Esophagus muscularis mucosa (tissue), 4 donors: ENCODE measurements around the gene TMCC3. TPM values are rescaled to one million over a fixed set of nuclear protein-coding genes. Genes with fewer than 3 reads are reported as not detected.

Experiments used
- DNase-seq: peaks from one replicate; pipeline ENCODE4 v3.0.0-alpha.2; 2017; ENCODE audit errors: extremely low spot score
- H3K27ac ChIP-seq, 4 donors: fragments of 200-600 bp; sonication (generic); replicated peaks in 1 of 4; 1 replicate in 3 of 4; 2 replicates in 1 of 4; pipeline ENCODE4 v1.5.1; 2016 to 2019; ENCODE audit warnings: mild to moderate bottlenecking in 1 of 4
- H3K27me3 ChIP-seq, 4 donors: fragments of 200-600 bp; sonication (generic); one replicate each; pipeline versions ENCODE4 v1.5.1 to v1.6.0; 2016 to 2019
- H3K36me3 ChIP-seq, 4 donors: fragments of 200-600 bp; sonication (generic); one replicate each; pipeline ENCODE4 v1.5.1; 2016 to 2019
- H3K4me1 ChIP-seq, 4 donors: fragments of 200-600 bp; sonication (generic); one replicate each; pipeline ENCODE4 v1.5.1; 2016 to 2019
- H3K4me3 ChIP-seq, 4 donors: fragments of 200-600 bp; sonication (generic); 1 replicate in 2 of 4; 2 replicates in 2 of 4; pipeline ENCODE4 v1.5.1; 2016 to 2019; ENCODE audit warnings: mild to moderate bottlenecking in 4 of 4, moderate library complexity in 1 of 4
- H3K9me3 ChIP-seq, 4 donors: fragments of 200-600 bp; sonication (generic); 1 replicate in 3 of 4; 2 replicates in 1 of 4; pipeline ENCODE4 v1.5.1; 2016 to 2019
- EP300 ChIP-seq: sonication (generic); formaldehyde crosslinking; IDR thresholded peaks from one replicate; pipeline ENCODE4 v1.6.1; 2017; ENCODE audit warnings: antibody characterized with exemption
- POLR2A ChIP-seq: fragments of 450-650 bp; IDR thresholded peaks from one replicate; pipeline ENCODE4 v1.6.1; 2017; ENCODE audit warnings: antibody characterized with exemption, moderate library complexity, mild to moderate bottlenecking, low read depth
- POLR2AphosphoS5 ChIP-seq, 2 donors: sonication (generic); formaldehyde crosslinking; IDR thresholded peaks; one replicate each; pipeline ENCODE4 v1.6.1; 2017; ENCODE audit warnings: antibody characterized with exemption in 2 of 2
- WGBS: methylation state at CpG from one replicate; pipeline ENCODE4 v1.1.5; 2018; 5-methylcytosine and 5-hydroxymethylcytosine counted together
- intact Hi-C: fragments of 100-400 bp; cut with DNase I; formaldehyde crosslinking; loops from one replicate; pipeline ENCODE4 v1.15.1; 2023
- total RNA-seq, 4 donors: library from RNA; depleted of rRNA; stranded (reverse); fragments of >200 nt; gene quantifications; one replicate each; pipeline versions ENCODE4 v1.1.0 to v1.2.1, GENCODE V29; 2016
- TF ChIP-seq, protein P1 (sequence below), 3 experiments: fragments of 200-600 bp in 2 of 3; fragments of 450-650 bp in 1 of 3; sonication (generic) in 2 of 3; IDR thresholded peaks; one replicate each; pipeline ENCODE4 v1.5.1; 2017 to 2019; ENCODE audit warnings: antibody characterized with exemption in 3 of 3, mild to moderate bottlenecking in 2 of 3, moderate library complexity in 1 of 3

Gene TMCC3
- total RNA-seq, 4 donors from 2014 or later: 17.0 to 30.5 (median 19.5) TPM

DNA sequence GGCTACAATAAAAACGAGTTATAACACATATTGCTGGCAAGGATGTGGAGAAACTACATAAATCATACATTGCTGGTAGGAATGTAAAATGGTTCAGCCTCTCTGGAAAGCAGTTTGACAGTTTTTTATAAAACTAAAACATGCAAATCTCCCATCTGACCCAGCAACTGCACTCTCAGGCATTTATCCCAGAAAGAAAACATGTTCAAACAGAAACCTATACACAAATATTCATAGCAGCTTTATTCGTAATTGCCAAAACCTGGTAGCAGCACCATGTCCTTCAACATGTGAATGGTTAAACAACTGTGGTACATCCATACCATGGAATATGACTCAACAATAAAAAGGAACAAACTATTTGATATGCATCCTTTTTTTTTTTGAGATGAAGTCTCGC lies 10.1 kb upstream of the TMCC3 start:
- no peaks in the 10 kb centered on the region for H3K27me3 ChIP-seq
- WGBS: 73% methylated on average over 3 of the region's 3 CpGs
- no peak overlapping the region for H3K4me3 ChIP-seq
- peaks cover 0 to 11% (median under 1%) of the 10 kb centered on the region in 4 donors for H3K4me1 ChIP-seq
- H3K9me3 ChIP-seq: no peaks in the 10 kb centered on the region
- intact Hi-C loops: no loop called here
- H3K27ac ChIP-seq: no peak overlapping the region
- H3K36me3 ChIP-seq: no peaks in the 10 kb centered on the region
- no peak for DNase-seq
- TF ChIP-seq, protein P1, sequence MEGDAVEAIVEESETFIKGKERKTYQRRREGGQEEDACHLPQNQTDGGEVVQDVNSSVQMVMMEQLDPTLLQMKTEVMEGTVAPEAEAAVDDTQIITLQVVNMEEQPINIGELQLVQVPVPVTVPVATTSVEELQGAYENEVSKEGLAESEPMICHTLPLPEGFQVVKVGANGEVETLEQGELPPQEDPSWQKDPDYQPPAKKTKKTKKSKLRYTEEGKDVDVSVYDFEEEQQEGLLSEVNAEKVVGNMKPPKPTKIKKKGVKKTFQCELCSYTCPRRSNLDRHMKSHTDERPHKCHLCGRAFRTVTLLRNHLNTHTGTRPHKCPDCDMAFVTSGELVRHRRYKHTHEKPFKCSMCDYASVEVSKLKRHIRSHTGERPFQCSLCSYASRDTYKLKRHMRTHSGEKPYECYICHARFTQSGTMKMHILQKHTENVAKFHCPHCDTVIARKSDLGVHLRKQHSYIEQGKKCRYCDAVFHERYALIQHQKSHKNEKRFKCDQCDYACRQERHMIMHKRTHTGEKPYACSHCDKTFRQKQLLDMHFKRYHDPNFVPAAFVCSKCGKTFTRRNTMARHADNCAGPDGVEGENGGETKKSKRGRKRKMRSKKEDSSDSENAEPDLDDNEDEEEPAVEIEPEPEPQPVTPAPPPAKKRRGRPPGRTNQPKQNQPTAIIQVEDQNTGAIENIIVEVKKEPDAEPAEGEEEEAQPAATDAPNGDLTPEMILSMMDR (IDR thresholded peaks at IDR 0.05): no peak
- no peak for TF ChIP-seq POLR2AphosphoS5 (IDR thresholded peaks at IDR 0.05)
- TF ChIP-seq EP300: no peak
- no peak for TF ChIP-seq POLR2A

DNA sequence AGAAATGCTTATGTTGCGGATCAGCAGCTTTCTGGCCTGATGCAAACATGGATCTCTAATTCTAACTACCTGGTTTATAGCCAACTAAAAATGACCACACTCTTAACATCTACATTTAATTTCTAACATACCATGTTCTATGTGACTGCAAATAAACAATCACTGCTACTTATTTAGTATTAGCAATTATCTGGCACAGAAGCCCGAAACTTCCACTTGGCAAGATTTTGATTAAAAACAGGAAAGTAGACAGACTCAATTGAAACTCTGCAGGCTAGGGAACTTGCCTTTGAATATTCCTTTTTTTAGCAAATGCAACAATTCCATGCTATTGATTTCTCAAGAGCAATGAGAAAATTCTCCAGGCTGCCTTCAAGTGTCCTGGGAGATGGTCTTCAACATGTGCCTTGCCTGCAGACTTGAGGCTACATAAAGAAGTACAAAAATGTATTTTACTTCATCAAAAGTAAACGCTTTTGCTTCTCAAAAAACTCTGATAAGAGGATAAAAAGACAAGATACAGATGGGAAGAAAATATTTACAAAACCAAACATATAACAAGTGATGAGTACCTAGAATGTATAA lies 9.1 kb upstream of the TMCC3 start:
- WGBS: 91% methylated on average over 3 of the region's 3 CpGs
- no peaks in the 10 kb centered on the region for H3K9me3 ChIP-seq
- no peak for DNase-seq
- no peak overlapping the region for H3K4me3 ChIP-seq
- H3K36me3 ChIP-seq: no peaks in the 10 kb centered on the region
- intact Hi-C loops: loop anchor here (10.0 kb wide), 1 partner anchor 105 kb away; no protein-coding TSS in a partner anchor
- no peak overlapping the region for H3K27ac ChIP-seq
- no peaks in the 10 kb centered on the region for H3K27me3 ChIP-seq
- peaks cover 0 to 11% (median 8%) of the 10 kb centered on the region in 4 donors for H3K4me1 ChIP-seq
- TF ChIP-seq EP300: no peak
- TF ChIP-seq, protein P1 (IDR thresholded peaks at IDR 0.05): no peak

DNA sequence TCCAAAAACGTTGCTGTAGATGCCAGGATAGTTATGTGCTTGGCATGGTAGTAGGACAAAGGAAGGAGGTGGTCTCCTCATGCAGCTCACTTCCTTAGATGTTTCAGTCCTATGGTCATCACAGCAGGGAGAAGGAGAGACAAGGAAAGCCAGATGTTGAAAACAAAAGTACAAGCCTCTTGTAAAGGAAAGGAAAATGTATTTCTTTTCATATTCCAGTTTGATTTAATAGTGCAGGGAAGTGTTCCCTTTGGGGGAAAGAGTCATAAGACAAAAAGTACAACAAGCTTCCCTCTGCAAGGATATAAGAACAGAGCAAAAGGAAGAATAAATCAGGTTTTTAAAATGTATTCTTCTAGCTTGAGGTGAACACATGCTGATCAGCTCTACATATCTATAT lies 8.6 kb upstream of the TMCC3 start:
- H3K4me3 ChIP-seq: no peak overlapping the region
- WGBS: 29% methylated on average over 1 of the region's 1 CpG
- H3K9me3 ChIP-seq: no peaks in the 10 kb centered on the region
- H3K4me1 ChIP-seq: peaks cover 0 to 13% (median 8%) of the 10 kb centered on the region in 4 donors
- DNase-seq: no peak
- H3K27ac ChIP-seq: no peak overlapping the region
- TF ChIP-seq POLR2AphosphoS5 (IDR thresholded peaks at IDR 0.05) (no peak), EP300 (no peak), POLR2A (no peak)
- TF ChIP-seq, protein P1 (IDR thresholded peaks at IDR 0.05): no peak
- intact Hi-C loops: loop anchor here (10.0 kb wide), 1 partner anchor 106 kb away; no protein-coding TSS in a partner anchor
- no peaks in the 10 kb centered on the region for H3K27me3 ChIP-seq
- H3K36me3 ChIP-seq: no peaks in the 10 kb centered on the region

DNA sequence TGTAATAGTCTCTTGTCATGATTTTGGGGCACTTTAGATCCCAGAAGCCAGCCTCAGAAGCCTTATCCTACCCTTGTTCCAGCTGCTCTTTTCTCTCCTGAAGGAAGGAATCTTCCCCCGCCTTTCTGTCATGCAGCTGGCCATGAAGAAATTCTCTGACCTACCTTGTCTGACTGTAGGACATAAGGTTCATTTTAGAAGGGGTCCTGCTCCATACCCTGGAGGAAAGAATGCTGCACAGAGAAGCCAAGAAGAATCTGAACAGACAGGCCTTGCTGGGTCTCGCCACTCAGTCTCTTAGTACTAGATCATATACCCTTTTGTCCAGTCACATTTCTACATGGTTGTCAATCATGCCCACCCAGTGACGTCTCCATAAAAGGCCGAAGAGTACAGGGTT lies 6.2 kb upstream of the TMCC3 start:
- intact Hi-C loops: loop anchor here (10.0 kb wide), 1 partner anchor 108 kb away; no protein-coding TSS in a partner anchor
- H3K4me1 ChIP-seq: peaks cover 0 to 13% (median 8%) of the 10 kb centered on the region in 4 donors
- no peaks in the 10 kb centered on the region for H3K9me3 ChIP-seq
- no peak overlapping the region for H3K4me3 ChIP-seq
- H3K27ac ChIP-seq: no peak overlapping the region
- no peaks in the 10 kb centered on the region for H3K27me3 ChIP-seq
- H3K36me3 ChIP-seq: no peaks in the 10 kb centered on the region
- WGBS: 90% methylated on average over 4 of the region's 4 CpGs
- TF ChIP-seq, protein P1 (IDR thresholded peaks at IDR 0.05): no peak
- TF ChIP-seq POLR2AphosphoS5 (IDR thresholded peaks at IDR 0.05): no peak
- TF ChIP-seq EP300: no peak
- no peak for TF ChIP-seq POLR2A
- DNase-seq: no peak
